Neural cell (in vitro differentiated cells): Measurements from ENCODE around the gene KCNJ8. TPM values are rescaled to one million over a fixed set of nuclear protein-coding genes. Genes with fewer than 3 reads are reported as not detected.

ENCODE experiments used
- polyA plus RNA-seq: library from polyadenylated mRNA; depleted of rRNA; stranded (reverse); fragments of >200 nt; gene quantifications from 2 replicates; pipeline ENCODE4 v1.2.3, GENCODE V29; 2014

KCNJ8 gene
- polyA plus RNA-seq, 1 donor from 2014 or later: not detected

Other genes with a start within 250 kb of the KCNJ8 start
- gene SPX, start 248.4 kb downstream of the KCNJ8 start, polyA plus RNA-seq: not detected in 2 replicates
- gene GYS2, start 169.9 kb downstream of the KCNJ8 start, polyA plus RNA-seq: 0.14 TPM in 1 of 2 replicates, not detected in the other
- gene LDHB, start 116.9 kb downstream of the KCNJ8 start, polyA plus RNA-seq: 907 and 1,039 TPM in 2 replicates
- 0.32 TPM in 2 replicates for gene ABCC9, start 166.7 kb upstream of the KCNJ8 start, polyA plus RNA-seq